DMS53 treated with DMSO at 0.1 percent for 48 hours (cell line): ENCODE data around the gene TCF20.

Experiments
- DNase-seq: peaks from one replicate; lab custom pipeline; 2025; ENCODE audit not compliant: unreplicated experiment; lab: John Stamatoyannopoulos, UW

TCF20 gene

GRCh38 chr22:42261296-42261695, 9.2 kb downstream of the TCF20 start:
- no peak for DNase-seq

DNA sequence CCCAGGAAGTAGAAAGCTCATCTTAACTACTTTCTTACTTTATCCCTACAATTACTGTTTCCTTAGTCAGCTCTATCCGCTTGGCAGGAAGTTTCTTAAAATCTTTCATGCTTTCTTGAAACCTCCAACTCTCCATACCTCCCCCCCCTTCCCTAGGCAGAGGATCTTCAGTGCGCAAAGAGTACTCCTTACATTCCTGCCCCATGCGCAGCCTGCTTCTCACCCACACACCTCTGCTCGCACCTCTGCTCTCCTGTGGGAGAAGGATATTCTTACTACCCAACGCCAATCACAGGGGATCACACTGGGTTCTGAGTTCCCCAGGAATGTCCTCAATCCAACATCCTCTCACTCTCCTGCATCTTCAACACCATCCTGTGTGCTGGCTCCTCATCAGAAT, 12.3 kb downstream of the TCF20 start:
- no peak for DNase-seq

DNA sequence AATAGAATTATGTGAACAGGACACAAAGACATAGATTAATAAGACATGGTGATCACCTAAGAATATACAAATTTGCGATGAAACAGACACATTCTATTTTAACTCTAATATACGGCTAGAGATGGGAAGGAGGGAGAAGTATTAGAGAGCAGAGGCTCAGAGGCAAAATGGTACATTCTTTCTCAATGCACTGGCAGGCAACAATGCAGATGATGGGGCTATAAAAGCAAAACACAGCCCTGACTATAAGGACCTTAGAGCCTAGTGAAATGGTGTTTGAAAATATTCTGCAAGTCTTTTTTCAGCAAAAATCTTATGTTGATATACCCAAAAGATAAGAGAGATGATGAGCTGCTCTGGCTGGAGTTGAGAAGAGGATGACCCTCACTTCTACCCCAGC, 13.1 kb downstream of the TCF20 start:
- DNase-seq, result no peak

DNA sequence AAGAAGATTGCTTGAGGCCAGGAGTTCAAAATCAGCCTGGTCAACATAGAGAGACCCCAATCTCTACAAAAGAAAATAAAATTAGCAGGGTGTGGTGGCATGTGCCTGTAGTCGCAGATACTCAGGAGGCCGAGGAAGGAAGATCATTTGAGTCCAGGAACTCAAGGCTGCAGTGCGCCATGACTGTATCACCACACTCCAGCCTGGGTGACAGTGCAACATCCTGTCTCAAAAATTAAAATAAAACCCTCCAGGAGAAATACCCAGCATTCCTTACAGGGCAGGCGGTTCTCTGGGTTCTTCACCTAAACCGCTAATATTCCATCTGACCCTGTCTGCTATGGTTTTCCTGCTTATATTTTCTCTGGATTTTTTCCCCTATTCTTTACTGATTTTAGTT, 13.5 kb downstream of the TCF20 start:
- no peak for DNase-seq

DNA sequence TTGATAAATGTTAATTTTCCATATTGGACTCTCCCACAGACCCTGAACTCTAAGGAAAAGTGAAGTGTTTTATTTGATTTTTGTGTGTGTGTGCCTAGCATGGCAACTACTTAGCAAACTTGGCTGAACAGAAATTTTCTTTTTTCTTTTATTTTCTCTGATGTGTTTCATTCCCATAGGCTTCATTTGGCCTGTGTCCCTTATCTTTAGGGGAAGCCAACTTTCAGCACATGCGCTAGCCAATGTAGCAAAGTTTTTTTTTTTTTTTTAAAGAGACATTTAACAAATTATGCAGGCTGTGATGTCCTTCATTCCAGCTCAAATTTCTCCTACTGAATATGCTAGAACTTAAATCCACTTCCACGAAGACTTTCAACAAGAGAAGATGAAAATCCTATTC, 14.2 kb downstream of the TCF20 start:
- DNase-seq, result no peak

GRCh38 chr22:42249831-42250230, 20.6 kb downstream of the TCF20 start:
- DNase-seq, result no peak

GRCh38 chr22:42248995-42249394, 21.5 kb downstream of the TCF20 start:
- no peak for DNase-seq

GRCh38 chr22:42247596-42247995, 22.9 kb downstream of the TCF20 start:
- no peak for DNase-seq

DNA sequence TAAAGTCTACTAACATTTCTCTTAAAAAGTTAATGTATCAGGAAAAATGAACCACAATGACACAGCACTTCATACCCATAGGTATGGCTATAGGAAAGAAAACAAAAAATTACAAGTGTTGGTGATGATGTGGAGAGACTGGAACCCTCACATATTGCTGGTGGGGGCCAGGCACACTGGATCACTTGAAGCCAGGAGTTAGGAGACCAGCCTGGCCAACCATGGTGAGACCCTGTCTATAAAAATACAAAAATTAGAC, 26.7 kb downstream of the TCF20 start:
- DNase-seq, result no peak

DNA sequence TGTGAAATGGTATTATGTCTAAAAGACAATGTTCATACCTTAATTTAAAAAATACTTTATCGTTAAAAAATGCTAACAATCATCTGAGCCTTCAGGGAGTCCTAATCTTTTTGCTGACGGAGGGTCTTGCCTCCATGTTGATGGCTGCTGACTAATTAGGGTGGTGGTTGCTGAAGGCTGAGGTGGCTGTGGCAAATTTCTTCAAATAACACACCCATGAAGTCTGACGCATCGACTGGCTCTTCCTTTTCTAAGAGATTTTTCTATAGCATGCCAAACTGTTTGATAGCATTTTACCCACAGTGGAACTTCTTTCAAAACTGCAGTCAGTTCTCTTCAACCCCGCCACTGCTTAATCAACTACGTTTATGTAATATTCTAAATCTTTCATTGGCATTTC, 33.6 kb downstream of the TCF20 start:
- DNase-seq, result no peak

- DNase-seq, result no peak
Observed at GRCh38 chr22:42236268-42236667, 34.2 kb downstream of the TCF20 start.

GRCh38 chr22:42233879-42234278, 36.6 kb downstream of the TCF20 start:
- no peak for DNase-seq

- DNase-seq, result no peak
Observed at GRCh38 chr22:42231929-42232328, 38.5 kb downstream of the TCF20 start.

DNA sequence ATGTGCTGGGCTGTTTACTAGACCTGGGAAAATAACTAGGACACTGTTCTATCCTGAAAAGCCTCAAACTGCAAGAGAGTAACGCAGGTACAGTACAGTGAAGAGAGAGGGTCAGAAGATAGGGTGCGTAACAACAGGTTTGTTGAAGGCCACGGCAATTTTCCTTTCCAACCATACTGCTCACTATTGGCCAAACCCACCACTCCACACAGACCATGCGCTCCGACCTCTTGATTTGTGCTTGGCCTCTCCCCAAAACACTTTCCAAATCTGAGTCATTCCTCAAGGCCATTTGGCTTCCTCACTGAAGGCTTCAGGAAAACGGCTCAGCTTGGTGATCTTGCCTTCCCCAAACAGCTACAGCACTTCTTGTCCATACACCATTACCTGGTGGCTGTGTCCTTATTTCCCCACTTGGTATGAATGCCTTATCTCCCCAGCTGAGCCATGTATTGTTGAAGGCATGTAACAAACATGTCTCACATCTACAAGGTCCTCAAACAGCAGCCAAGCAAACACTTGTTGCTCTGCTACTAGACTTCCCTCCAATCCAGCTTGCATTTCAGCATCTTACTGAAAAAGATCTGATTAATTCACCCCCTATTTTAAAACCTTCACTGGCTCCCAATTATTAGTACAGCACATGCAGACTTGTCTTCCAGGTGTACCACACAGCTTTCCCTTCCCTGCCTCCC, 40.9 kb downstream of the TCF20 start:
- DNase-seq, result no peak

DNA sequence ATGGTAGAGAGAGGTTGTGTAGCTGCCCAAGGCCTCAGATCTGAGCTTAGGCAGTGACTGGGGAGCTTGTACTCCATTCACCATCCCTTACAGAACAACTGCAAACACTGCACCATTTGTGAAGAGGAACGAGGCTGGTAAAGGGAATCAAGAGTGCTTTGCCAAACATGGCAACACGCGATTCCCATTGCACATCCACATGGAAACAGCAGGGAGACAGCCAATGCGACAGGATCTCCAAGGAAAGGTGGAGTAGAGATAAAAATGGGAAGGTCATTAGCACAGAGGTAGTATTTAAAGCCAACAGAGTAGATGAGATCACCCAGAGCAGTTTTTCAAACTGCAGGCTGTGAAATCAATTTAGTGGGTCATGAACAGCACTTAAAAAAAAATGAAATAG, 42.0 kb downstream of the TCF20 start:
- DNase-seq, result no peak

- DNase-seq, result no peak
Observed at GRCh38 chr22:42227435-42227834, 43.0 kb downstream of the TCF20 start.

GRCh38 chr22:42225841-42226240, 44.6 kb downstream of the TCF20 start:
- DNase-seq, result no peak

- no peak for DNase-seq
Observed at GRCh38 chr22:42222140-42222539, 48.3 kb downstream of the TCF20 start.
